Measurements from ENCODE around the gene OPRL1.

Gene OPRL1

GRCh38 chr20:64142590-64142989 is 62.7 kb downstream of the OPRL1 start:
- no peak for DNase-seq (ENCODE audit: low spot score)

GRCh38 chr20:64143018-64143801 is 63.3 kb downstream of the OPRL1 start:
- no peak for DNase-seq (ENCODE audit: low spot score)

DNA sequence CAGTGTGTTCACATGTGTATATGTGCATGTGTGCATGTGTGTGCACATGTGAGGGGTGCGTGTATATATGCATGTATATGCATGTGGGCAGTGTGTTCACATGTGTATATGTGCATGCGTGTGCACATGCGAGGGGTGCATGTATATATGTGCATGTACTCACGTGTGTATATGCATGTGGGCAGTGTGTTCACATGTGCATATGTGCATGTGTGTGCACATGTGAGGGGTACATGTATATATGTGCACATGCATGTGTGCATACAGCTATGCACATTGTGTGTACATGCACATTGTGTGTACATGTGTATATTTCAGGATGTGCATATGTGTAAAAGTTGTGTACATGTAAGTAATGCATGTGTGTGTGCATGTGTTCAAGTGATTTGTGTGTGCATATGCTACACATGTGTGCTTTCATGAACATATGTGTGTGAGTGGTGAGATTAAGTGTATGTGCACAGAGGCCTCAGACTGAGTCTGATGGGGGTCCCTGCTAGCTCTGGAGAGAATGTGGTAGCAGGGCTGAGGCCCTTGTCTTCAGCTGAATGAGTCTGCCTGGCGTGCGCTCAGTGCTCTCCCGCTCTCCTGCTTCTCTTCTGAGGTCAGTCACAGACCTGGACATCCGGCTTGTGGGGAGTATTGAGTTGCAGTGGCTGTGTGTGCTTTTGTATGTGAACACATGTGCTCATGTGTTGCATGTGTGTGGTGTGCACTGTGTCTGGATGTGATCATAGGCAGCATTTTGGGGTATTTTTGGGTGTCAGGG is 64.4 kb downstream of the OPRL1 start:
- no peak for DNase-seq (ENCODE audit: low spot score)

GRCh38 chr20:64145458-64146300 is 65.8 kb downstream of the OPRL1 start:
- no peak for DNase-seq (ENCODE audit: low spot score)

DNA sequence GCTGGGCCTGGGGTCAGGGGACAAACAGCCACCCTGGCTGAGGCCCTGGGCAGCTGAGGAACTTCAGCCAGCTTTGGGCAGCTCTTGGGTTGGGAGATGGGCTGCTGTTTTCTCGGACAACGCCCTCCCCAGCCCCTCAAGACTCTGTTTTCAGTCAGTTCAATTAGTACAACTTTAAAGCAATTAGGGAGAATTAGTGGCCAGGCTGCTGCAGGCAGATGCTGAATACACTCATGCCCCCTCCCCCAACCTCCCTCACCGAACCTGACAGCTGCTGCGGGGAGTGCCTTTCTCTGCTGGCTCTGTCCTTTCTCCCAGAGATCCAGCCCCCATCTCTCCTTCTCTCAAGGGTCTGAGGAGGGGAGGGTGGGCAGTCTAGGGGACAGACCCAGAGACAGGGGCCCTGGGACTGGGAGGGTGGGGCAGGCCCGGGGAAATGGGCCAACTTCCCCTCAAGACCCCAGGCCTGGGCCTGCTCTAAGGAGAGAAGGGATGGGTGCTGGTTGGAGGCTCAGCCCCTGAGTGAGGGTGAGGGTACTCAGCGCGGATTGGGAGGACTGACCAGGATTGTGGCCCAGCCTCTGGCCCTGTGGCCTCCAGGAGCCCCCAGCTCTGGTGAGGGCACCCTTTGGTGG is 66.5 kb downstream of the OPRL1 start:
- DNase-seq (ENCODE audit: low spot score), result no peak

GRCh38 chr20:64146936-64147477 is 67.1 kb downstream of the OPRL1 start:
- no peak for DNase-seq (ENCODE audit: low spot score)

DNA sequence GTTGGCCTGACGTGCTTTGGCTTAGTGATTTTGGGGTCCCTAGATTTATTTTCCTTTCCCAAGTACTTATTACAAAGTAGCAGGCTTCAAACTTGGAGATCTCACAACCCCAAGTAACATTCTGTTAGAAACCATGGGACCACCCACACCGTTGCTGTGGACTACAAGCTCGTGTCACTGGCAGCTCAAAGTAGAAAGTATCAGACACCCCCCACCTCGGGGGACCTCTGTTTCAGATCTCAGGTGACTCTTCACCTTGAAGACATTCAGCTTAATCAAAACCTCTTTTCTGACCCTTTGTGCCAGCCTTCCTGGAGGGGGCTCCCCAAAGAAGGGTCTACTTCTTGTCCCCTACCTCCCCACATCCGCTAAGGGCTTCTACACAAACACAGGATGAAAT is 68.7 kb downstream of the OPRL1 start:
- no peak for DNase-seq (ENCODE audit: low spot score)

DNA sequence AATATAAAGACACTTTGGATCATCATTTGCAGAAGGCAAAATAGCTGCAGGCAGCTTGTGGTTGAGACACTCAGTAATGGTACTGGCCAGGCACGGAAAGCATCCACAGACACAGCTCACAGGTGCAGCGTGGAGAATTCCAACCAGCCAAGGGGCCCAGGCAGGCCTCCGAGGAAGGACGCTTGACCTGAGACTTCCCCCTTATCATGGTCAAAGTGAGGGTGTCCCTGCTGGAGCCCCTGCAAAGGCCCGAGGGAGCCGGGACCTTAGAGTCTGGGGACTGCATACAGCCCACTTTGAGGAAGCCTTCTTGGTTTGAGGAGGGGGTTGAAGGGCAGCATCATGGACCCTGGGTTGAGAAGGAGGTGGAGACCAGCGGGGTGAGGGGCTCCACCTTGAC is 69.3 kb downstream of the OPRL1 start:
- no peak for DNase-seq (ENCODE audit: low spot score)

GRCh38 chr20:64149809-64150560 is 70.1 kb downstream of the OPRL1 start:
- DNase-seq (ENCODE audit: low spot score), result no peak
